Measurements from ENCODE around the gene CLASRP. TPM values are rescaled to one million over a fixed set of nuclear protein-coding genes. Genes with fewer than 3 reads are reported as not detected.

The CLASRP gene
- total RNA-seq, 3 donors from 2014 or later = 49.9 to 80.3 (median 57.0) TPM

- Histone ChIP-seq H3K4me3 (no peak overlapping the region), H3K4me1 (no peaks in the 10 kb centered on the region), H3K27ac (no peak overlapping the region), H3K36me3 (no peaks in the 10 kb centered on the region), H3K9me3 (no peaks in the 10 kb centered on the region), H3K27me3 (no peaks in the 10 kb centered on the region)
- no peak for TF ChIP-seq POLR2AphosphoS5 (IDR thresholded peaks at IDR 0.05)
- TF ChIP-seq, protein P1, sequence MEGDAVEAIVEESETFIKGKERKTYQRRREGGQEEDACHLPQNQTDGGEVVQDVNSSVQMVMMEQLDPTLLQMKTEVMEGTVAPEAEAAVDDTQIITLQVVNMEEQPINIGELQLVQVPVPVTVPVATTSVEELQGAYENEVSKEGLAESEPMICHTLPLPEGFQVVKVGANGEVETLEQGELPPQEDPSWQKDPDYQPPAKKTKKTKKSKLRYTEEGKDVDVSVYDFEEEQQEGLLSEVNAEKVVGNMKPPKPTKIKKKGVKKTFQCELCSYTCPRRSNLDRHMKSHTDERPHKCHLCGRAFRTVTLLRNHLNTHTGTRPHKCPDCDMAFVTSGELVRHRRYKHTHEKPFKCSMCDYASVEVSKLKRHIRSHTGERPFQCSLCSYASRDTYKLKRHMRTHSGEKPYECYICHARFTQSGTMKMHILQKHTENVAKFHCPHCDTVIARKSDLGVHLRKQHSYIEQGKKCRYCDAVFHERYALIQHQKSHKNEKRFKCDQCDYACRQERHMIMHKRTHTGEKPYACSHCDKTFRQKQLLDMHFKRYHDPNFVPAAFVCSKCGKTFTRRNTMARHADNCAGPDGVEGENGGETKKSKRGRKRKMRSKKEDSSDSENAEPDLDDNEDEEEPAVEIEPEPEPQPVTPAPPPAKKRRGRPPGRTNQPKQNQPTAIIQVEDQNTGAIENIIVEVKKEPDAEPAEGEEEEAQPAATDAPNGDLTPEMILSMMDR (IDR thresholded peaks at IDR 0.05) = no peak
- TF ChIP-seq POLR2A (IDR thresholded peaks at IDR 0.05) = no peak
- intact Hi-C loops (cut with DNase I; ENCODE audit: low total_unique reads) = no loop called here
- no peak for DNase-seq (ENCODE audit: low spot score in 2 of 2)
These were observed 35.4 kb upstream of the CLASRP start for GRCh38 chr19:45003485-45003884.

DNA sequence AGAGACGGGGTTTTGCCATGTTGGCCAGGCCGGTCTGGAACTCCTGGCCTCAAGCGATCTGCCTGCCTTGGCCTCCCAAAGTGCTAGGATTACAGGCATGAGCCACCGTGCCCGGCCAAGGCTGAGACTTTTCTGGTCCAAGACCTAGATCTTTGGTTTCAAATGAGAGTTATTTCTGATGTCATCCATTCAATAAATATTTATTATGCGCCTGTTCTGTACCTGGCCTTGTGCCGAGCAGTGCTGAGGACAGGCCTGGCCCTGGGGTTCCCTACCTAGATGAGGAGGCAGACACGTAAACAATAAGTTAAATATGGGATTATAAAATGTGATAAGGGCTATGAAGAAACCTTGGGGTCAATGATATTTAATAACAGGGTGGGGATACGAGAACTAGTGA, 33.1 kb upstream of the CLASRP start:
- Histone ChIP-seq H3K27me3 (no peaks in the 10 kb centered on the region), H3K9me3 (no peaks in the 10 kb centered on the region), H3K27ac (no peak overlapping the region), H3K4me1 (no peaks in the 10 kb centered on the region), H3K4me3 (no peak overlapping the region), H3K36me3 (no peaks in the 10 kb centered on the region)
- TF ChIP-seq, protein P1 (IDR thresholded peaks at IDR 0.05) = no peak
- TF ChIP-seq POLR2A (IDR thresholded peaks at IDR 0.05) (no peak), POLR2AphosphoS5 (IDR thresholded peaks at IDR 0.05) (no peak)
- DNase-seq (ENCODE audit: low spot score in 2 of 2) = no peak
- intact Hi-C loops (cut with DNase I; ENCODE audit: low total_unique reads) = no loop called here

GRCh38 chr19:45008552-45008951, 30.3 kb upstream of the CLASRP start:
- H3K9me3 ChIP-seq = no peaks in the 10 kb centered on the region
- no peaks in the 10 kb centered on the region for H3K36me3 ChIP-seq
- no peak overlapping the region for H3K4me3 ChIP-seq
- H3K4me1 ChIP-seq = no peaks in the 10 kb centered on the region
- no peaks in the 10 kb centered on the region for H3K27me3 ChIP-seq
- intact Hi-C loops (cut with DNase I; ENCODE audit: low total_unique reads) = no loop called here
- no peak for DNase-seq (ENCODE audit: low spot score in 2 of 2)
- H3K27ac ChIP-seq = no peak overlapping the region
- TF ChIP-seq, protein P1 (IDR thresholded peaks at IDR 0.05) = no peak
- no peak for TF ChIP-seq POLR2A (IDR thresholded peaks at IDR 0.05)
- no peak for TF ChIP-seq POLR2AphosphoS5 (IDR thresholded peaks at IDR 0.05)

GRCh38 chr19:45009625-45010255, 29.1 kb upstream of the CLASRP start:
- no peak overlapping the region for H3K4me3 ChIP-seq
- H3K36me3 ChIP-seq = no peaks in the 10 kb centered on the region
- TF ChIP-seq POLR2AphosphoS5 (IDR thresholded peaks at IDR 0.05) (no peak), POLR2A (IDR thresholded peaks at IDR 0.05) (no peak)
- TF ChIP-seq, protein P1 (IDR thresholded peaks at IDR 0.05) = no peak
- no peak for DNase-seq (ENCODE audit: low spot score in 2 of 2)
- H3K27me3 ChIP-seq = no peaks in the 10 kb centered on the region
- intact Hi-C loops (cut with DNase I; ENCODE audit: low total_unique reads) = no loop called here
- H3K4me1 ChIP-seq = no peaks in the 10 kb centered on the region
- H3K9me3 ChIP-seq = no peaks in the 10 kb centered on the region
- H3K27ac ChIP-seq = no peak overlapping the region

DNA sequence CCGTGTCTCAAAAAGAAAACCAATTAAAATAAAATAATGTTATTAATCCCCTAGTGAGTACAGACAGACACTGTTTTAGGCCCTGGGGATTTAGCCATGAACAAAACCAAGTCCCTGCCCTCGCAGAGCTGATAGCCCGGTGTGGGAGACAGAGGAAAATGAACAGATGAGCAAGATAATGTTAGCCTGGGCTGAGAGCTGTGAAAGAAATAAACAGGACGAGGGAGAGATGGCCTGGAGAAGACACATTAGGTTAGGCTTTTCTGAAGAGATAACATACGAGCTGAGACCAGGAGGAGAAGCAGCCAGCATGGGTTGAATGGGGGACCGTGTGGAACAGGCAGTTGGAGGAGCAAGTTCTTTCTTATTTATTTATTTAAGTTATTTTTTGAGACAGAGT, 28.5 kb upstream of the CLASRP start:
- Histone ChIP-seq H3K27me3 (no peaks in the 10 kb centered on the region), H3K4me3 (no peak overlapping the region), H3K9me3 (no peaks in the 10 kb centered on the region), H3K36me3 (no peaks in the 10 kb centered on the region), H3K4me1 (no peaks in the 10 kb centered on the region), H3K27ac (no peak overlapping the region)
- intact Hi-C loops (cut with DNase I; ENCODE audit: low total_unique reads) = no loop called here
- no peak for DNase-seq (ENCODE audit: low spot score in 2 of 2)
- TF ChIP-seq POLR2A (IDR thresholded peaks at IDR 0.05) (no peak), POLR2AphosphoS5 (IDR thresholded peaks at IDR 0.05) (no peak)
- TF ChIP-seq, protein P1 (IDR thresholded peaks at IDR 0.05) = no peak

Data from breast epithelium (tissue), 4 donors.